GM23338 (cell line): ENCODE results near the gene PEPD. TPM values are rescaled to one million over a fixed set of nuclear protein-coding genes. Genes with fewer than 3 reads are reported as not detected.

Experiments
- ATAC-seq: fragments of 200-7000 bp; cut with Tn5 transposase; 3 replicates; pipeline ENCODE4 v1.9.1; 2020
- DNase-seq: peaks from one replicate; pipeline ENCODE4 v3.0.0-alpha.2; 2015; ENCODE audit warnings: low spot score
- H2AFZ ChIP-seq: fragments of 200-600 bp; sonication (generic); 2 replicates; pipeline ENCODE4 v1.8.0; 2016; ENCODE audit warnings: antibody characterized with exemption, mild to moderate bottlenecking, moderate library complexity
- H3F3A ChIP-seq: fragments of 200-600 bp; sonication (generic); replicated peaks from 2 replicates; pipeline ENCODE4 v1.8.0; 2017; ENCODE audit warnings: antibody characterized with exemption, mixed run types, low read depth
- H3K27ac ChIP-seq: fragments of 200-600 bp; sonication (generic); 2 replicates; pipeline ENCODE4 v1.6.1; 2016; ENCODE audit warnings: low read depth
- H3K27me3 ChIP-seq: fragments of 200-600 bp; sonication (generic); 2 replicates; pipeline ENCODE4 v1.8.0; 2016; ENCODE audit warnings: mild to moderate bottlenecking, mixed run types, moderate library complexity; ENCODE audit not compliant: insufficient read depth
- H3K36me3 ChIP-seq: fragments of 200-600 bp; sonication (generic); 2 replicates; pipeline ENCODE4 v1.8.0; 2016; ENCODE audit warnings: mild to moderate bottlenecking; ENCODE audit not compliant: insufficient read depth
- H3K4me1 ChIP-seq: fragments of 200-600 bp; sonication (generic); 2 replicates; pipeline ENCODE4 v1.8.0; 2016; ENCODE audit warnings: mild to moderate bottlenecking, moderate library complexity; ENCODE audit not compliant: insufficient read depth
- H3K4me2 ChIP-seq: fragments of 200-600 bp; sonication (generic); 2 replicates; pipeline ENCODE4 v1.7.1; 2017; ENCODE audit warnings: mixed run types
- H3K4me3 ChIP-seq: fragments of 200-600 bp; sonication (generic); 2 replicates; pipeline ENCODE4 v1.6.1; 2016; ENCODE audit warnings: mixed run types
- H3K79me2 ChIP-seq: fragments of 200-600 bp; sonication (generic); replicated peaks from 2 replicates; pipeline ENCODE4 v1.8.0; 2017; ENCODE audit warnings: mild to moderate bottlenecking; ENCODE audit not compliant: insufficient read depth
- H3K9me2 ChIP-seq: fragments of 200-600 bp; sonication (generic); 2 replicates; pipeline ENCODE4 v1.8.0; 2017; ENCODE audit not compliant: insufficient read depth
- H4K20me1 ChIP-seq: fragments of 200-600 bp; sonication (generic); replicated peaks from 2 replicates; pipeline ENCODE4 v1.8.0; 2017; ENCODE audit warnings: mild to moderate bottlenecking; ENCODE audit not compliant: insufficient read depth
- H3K27ac Mint-ChIP-seq: 2 replicates; pipeline ENCODE4 v1.8.0; 2020; ENCODE audit warnings: inconsistent platforms, mild to moderate bottlenecking, moderate library complexity, mixed read lengths
- H3K27me3 Mint-ChIP-seq: 3 replicates; pipeline ENCODE4 v1.8.0; 2022; ENCODE audit warnings: low read depth, mild to moderate bottlenecking, moderate library complexity, mixed read lengths, inconsistent platforms; ENCODE audit not compliant: insufficient read depth, poor library complexity
- H3K36me3 Mint-ChIP-seq: 3 replicates; pipeline ENCODE4 v1.8.0; 2021; ENCODE audit warnings: low read depth, mild to moderate bottlenecking, inconsistent platforms, moderate library complexity, mixed read lengths
- H3K4me1 Mint-ChIP-seq: 3 replicates; pipeline ENCODE4 v1.8.0; 2020; ENCODE audit warnings: mild to moderate bottlenecking, inconsistent platforms, mixed read lengths
- H3K4me3 Mint-ChIP-seq: 3 replicates; pipeline ENCODE4 v1.8.0; 2021; ENCODE audit warnings: moderate library complexity, mild to moderate bottlenecking, inconsistent platforms, mixed read lengths
- H3K9me3 Mint-ChIP-seq: 3 replicates; pipeline ENCODE4 v1.8.0; 2020; ENCODE audit warnings: moderate library complexity, mild to moderate bottlenecking, inconsistent platforms, mixed read lengths
- CREB1 ChIP-seq: fragments of 250-450 bp; sonication (Bioruptor Pico); IDR thresholded peaks from 2 replicates; pipeline ENCODE4 v1.5.0; 2020; ENCODE audit warnings: low read depth, mild to moderate bottlenecking, moderate library complexity
- ETS1 ChIP-seq: IDR thresholded peaks from 2 replicates; pipeline ENCODE4 v1.6.1; 2016; ENCODE audit warnings: antibody characterized with exemption
- EZH2 ChIP-seq: fragments of 200-600 bp; sonication (generic); IDR thresholded peaks from one replicate; pipeline ENCODE4 v1.8.0; 2017; ENCODE audit warnings: antibody characterized with exemption, mild to moderate bottlenecking, low read depth; ENCODE audit not compliant: unreplicated experiment
- EZH2phosphoT487 ChIP-seq: fragments of 200-600 bp; sonication (generic); IDR thresholded peaks from one replicate; pipeline ENCODE4 v1.8.1; 2018; ENCODE audit warnings: antibody characterized with exemption; ENCODE audit not compliant: unreplicated experiment
- JUNB ChIP-seq: IDR thresholded peaks from one replicate; pipeline ENCODE4 v1.6.1; 2016; ENCODE audit warnings: antibody characterized with exemption; ENCODE audit not compliant: unreplicated experiment
- NANOG ChIP-seq: IDR thresholded peaks from 2 replicates; pipeline ENCODE4 v1.6.1; 2016; ENCODE audit warnings: antibody characterized with exemption, borderline replicate concordance
- POLR2AphosphoS5 ChIP-seq: IDR thresholded peaks from 2 replicates; pipeline ENCODE4 v1.6.1; 2016; ENCODE audit warnings: antibody characterized with exemption, low read depth
- STAT1 ChIP-seq: IDR thresholded peaks from one replicate; pipeline ENCODE4 v1.6.1; 2016; ENCODE audit warnings: antibody characterized with exemption; ENCODE audit not compliant: unreplicated experiment
- ZNF114 ChIP-seq: fragments of 250-450 bp; sonication (Bioruptor Pico); IDR thresholded peaks from 2 replicates; pipeline ENCODE4 v1.5.0; 2020; ENCODE audit warnings: mild to moderate bottlenecking, moderate library complexity
- ZNF331 ChIP-seq: fragments of 250-450 bp; sonication (Bioruptor Pico); IDR thresholded peaks from 2 replicates; pipeline ENCODE4 v1.5.0; 2020; ENCODE audit warnings: low read depth, mild to moderate bottlenecking, moderate library complexity
- polyA plus RNA-seq: library from polyadenylated mRNA; unstranded; fragments of >200 nt; fragmentation: Nextera tagmentation; extraction: Ambion mirVana; gene quantifications from 2 replicates; pipeline ENCODE4 v1.2.1, GENCODE V29; 2016
- total RNA-seq: library from RNA; depleted of rRNA; stranded (reverse); fragments of >200 nt; shearing (Covaris generic); gene quantifications from 2 replicates; pipeline ENCODE4 v1.2.3, GENCODE V29; 2014
- TF ChIP-seq, protein P1 (sequence below): fragments of 250-450 bp; sonication (Bioruptor Pico); IDR thresholded peaks from 2 replicates; pipeline ENCODE4 v1.5.0; 2020; ENCODE audit warnings: mild to moderate bottlenecking, moderate library complexity
- TF ChIP-seq, protein P2 (sequence below), 2 experiments: fragments of 200-600 bp in 1 of 2; sonication (generic) in 1 of 2; conservative IDR thresholded peaks; 2 replicates each; pipeline versions ENCODE4 v1.5.1 to v1.6.1; 2016 to 2017; ENCODE audit warnings: antibody characterized with exemption in 2 of 2, low read depth in 2 of 2, mild to moderate bottlenecking in 2 of 2, moderate library complexity in 1 of 2

The PEPD gene
- total and polyA plus RNA-seq, 2 experiments from 2014 or later, result 81.7 to 89.2 TPM

- TF ChIP-seq, protein P1, sequence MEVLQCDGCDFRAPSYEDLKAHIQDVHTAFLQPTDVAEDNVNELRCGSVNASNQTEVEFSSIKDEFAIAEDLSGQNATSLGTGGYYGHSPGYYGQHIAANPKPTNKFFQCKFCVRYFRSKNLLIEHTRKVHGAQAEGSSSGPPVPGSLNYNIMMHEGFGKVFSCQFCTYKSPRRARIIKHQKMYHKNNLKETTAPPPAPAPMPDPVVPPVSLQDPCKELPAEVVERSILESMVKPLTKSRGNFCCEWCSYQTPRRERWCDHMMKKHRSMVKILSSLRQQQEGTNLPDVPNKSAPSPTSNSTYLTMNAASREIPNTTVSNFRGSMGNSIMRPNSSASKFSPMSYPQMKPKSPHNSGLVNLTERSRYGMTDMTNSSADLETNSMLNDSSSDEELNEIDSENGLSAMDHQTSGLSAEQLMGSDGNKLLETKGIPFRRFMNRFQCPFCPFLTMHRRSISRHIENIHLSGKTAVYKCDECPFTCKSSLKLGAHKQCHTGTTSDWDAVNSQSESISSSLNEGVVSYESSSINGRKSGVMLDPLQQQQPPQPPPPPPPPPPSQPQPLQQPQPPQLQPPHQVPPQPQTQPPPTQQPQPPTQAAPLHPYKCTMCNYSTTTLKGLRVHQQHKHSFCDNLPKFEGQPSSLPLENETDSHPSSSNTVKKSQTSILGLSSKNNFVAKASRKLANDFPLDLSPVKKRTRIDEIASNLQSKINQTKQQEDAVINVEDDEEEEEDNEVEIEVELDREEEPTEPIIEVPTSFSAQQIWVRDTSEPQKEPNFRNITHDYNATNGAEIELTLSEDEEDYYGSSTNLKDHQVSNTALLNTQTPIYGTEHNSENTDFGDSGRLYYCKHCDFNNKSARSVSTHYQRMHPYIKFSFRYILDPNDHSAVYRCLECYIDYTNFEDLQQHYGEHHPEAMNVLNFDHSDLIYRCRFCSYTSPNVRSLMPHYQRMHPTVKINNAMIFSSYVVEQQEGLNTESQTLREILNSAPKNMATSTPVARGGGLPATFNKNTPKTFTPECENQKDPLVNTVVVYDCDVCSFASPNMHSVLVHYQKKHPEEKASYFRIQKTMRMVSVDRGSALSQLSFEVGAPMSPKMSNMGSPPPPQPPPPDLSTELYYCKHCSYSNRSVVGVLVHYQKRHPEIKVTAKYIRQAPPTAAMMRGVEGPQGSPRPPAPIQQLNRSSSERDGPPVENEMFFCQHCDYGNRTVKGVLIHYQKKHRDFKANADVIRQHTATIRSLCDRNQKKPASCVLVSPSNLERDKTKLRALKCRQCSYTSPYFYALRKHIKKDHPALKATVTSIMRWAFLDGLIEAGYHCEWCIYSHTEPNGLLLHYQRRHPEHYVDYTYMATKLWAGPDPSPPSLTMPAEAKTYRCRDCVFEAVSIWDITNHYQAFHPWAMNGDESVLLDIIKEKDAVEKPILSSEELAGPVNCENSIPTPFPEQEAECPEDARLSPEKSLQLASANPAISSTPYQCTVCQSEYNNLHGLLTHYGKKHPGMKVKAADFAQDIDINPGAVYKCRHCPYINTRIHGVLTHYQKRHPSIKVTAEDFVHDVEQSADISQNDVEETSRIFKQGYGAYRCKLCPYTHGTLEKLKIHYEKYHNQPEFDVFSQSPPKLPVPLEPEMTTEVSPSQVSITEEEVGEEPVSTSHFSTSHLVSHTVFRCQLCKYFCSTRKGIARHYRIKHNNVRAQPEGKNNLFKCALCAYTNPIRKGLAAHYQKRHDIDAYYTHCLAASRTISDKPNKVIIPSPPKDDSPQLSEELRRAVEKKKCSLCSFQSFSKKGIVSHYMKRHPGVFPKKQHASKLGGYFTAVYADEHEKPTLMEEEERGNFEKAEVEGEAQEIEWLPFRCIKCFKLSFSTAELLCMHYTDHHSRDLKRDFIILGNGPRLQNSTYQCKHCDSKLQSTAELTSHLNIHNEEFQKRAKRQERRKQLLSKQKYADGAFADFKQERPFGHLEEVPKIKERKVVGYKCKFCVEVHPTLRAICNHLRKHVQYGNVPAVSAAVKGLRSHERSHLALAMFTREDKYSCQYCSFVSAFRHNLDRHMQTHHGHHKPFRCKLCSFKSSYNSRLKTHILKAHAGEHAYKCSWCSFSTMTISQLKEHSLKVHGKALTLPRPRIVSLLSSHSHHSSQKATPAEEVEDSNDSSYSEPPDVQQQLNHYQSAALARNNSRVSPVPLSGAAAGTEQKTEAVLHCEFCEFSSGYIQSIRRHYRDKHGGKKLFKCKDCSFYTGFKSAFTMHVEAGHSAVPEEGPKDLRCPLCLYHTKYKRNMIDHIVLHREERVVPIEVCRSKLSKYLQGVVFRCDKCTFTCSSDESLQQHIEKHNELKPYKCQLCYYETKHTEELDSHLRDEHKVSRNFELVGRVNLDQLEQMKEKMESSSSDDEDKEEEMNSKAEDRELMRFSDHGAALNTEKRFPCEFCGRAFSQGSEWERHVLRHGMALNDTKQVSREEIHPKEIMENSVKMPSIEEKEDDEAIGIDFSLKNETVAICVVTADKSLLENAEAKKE (CRISPR knock-in tag), result no peak
- no peak for TF ChIP-seq EZH2
Measured at GRCh38 chr19:33447336-33448158, 74.0 kb downstream of the PEPD start (continued).

DNA sequence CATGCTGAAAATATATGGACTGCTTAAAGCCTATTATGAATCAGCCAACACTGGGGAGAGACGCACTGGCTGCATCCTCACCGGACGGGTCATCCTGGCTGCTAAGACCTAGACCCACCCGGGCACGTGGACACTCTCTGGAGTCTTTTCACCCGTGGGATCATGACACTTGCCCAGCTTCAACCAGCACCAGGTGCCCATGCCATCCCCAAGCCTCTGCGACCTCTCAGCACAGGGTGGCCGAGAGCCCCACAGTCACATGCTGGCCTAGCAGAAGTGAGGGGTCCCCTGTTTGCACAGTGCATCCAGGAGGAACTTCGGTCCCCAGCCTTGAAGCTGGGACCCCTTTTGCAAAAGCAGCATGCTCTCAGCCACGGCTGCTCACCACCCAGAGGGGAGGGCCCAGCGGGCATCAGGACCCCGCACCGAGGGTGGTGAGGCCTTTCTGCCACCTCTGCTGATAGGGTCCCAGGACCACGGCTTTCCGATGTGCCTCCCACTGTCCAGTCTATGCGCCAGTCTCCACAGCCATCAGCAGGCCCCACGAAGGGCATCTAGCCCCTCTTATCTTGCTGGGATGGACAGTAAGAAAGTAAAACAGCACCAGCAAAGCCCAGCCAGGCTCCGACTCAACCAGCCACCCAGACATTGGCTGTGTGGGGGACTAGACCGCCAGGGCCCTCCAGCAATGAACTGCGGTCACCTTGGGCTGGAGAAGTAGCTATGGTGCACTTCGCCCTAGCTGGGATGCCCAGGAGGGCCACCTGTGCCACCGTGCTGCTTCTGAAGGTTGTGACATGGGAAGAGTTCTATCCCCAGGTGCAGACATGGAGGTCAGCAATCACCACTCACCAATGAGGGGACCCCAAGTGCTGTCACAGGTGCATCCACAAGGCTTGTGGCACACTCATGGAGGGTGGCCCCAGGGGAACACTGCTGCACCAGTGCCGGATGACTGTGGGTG lies 75.0 kb downstream of the PEPD start:
- no peak overlapping the region for H3K27ac ChIP-seq
- DNase-seq (no peak), ATAC-seq (no peak)
- H3K27ac Mint-ChIP-seq, result no peak overlapping the region
- no peaks in the 10 kb centered on the region for H3K9me3 Mint-ChIP-seq
- H3K9me2 ChIP-seq, result no peaks in the 10 kb centered on the region
- no peaks in the 10 kb centered on the region; the same call in 1 of the 2 replicates for H4K20me1 ChIP-seq
- H2AFZ ChIP-seq, result no peak overlapping the region
- no peaks in the 10 kb centered on the region; the same call in 1 of the 2 replicates for H3K36me3 ChIP-seq
- H3K27me3 ChIP-seq, result no peaks in the 10 kb centered on the region
- H3F3A ChIP-seq, result no peaks in the 10 kb centered on the region
- peaks cover 7% of the 10 kb centered on the region for H3K27me3 Mint-ChIP-seq
- no peak overlapping the region for H3K4me3 ChIP-seq
- no peak overlapping the region for H3K4me2 ChIP-seq
- no peaks in the 10 kb centered on the region for H3K4me1 Mint-ChIP-seq
- no peaks in the 10 kb centered on the region for H3K4me1 ChIP-seq
- H3K79me2 ChIP-seq, result no peaks in the 10 kb centered on the region
- H3K4me3 Mint-ChIP-seq, result no peak overlapping the region
- H3K36me3 Mint-ChIP-seq, result peaks cover 10% of the 10 kb centered on the region; the same call in 1 of the 3 replicates
- TF ChIP-seq JUNB (no peak), EZH2 (no peak), NANOG (no peak), CREB1 (CRISPR knock-in tag) (no peak), ZNF331 (no peak), STAT1 (no peak), ETS1 (no peak), ZNF114 (CRISPR knock-in tag) (no peak), POLR2AphosphoS5 (no peak), EZH2phosphoT487 (no peak)
- TF ChIP-seq, protein P2, sequence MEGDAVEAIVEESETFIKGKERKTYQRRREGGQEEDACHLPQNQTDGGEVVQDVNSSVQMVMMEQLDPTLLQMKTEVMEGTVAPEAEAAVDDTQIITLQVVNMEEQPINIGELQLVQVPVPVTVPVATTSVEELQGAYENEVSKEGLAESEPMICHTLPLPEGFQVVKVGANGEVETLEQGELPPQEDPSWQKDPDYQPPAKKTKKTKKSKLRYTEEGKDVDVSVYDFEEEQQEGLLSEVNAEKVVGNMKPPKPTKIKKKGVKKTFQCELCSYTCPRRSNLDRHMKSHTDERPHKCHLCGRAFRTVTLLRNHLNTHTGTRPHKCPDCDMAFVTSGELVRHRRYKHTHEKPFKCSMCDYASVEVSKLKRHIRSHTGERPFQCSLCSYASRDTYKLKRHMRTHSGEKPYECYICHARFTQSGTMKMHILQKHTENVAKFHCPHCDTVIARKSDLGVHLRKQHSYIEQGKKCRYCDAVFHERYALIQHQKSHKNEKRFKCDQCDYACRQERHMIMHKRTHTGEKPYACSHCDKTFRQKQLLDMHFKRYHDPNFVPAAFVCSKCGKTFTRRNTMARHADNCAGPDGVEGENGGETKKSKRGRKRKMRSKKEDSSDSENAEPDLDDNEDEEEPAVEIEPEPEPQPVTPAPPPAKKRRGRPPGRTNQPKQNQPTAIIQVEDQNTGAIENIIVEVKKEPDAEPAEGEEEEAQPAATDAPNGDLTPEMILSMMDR (conservative IDR thresholded peaks at IDR 0.05; ENCODE audit: low read depth in 2 of 2), result no peak
